HG03135 (cell line): Measurements from ENCODE around the gene NACC2.
"Not testable (repeated sequence)": the region's sequence is repeated elsewhere in the genome, so short reads cannot be mapped to it uniquely, and the experiment has no call there.

Experiments
- ATAC-seq: cut with Tn5 transposase; IDR thresholded peaks from one replicate; pipeline ENCODE4 v1.9.1; 2021; ENCODE audit warnings: mild to moderate bottlenecking, moderate library complexity; ENCODE audit not compliant: unreplicated experiment

The NACC2 gene

GRCh38 chr9:136049491-136050265 is 45.4 kb downstream of the NACC2 start:
- ATAC-seq, result no peak

GRCh38 chr9:136048560-136049411 is 46.3 kb downstream of the NACC2 start:
- ATAC-seq, result no peak

GRCh38 chr9:136047775-136048559 is 47.1 kb downstream of the NACC2 start:
- ATAC-seq, result no peak

- no peak for ATAC-seq
Measured at GRCh38 chr9:136047076-136047774, 47.9 kb downstream of the NACC2 start.

- ATAC-seq, result no peak
Measured at GRCh38 chr9:136046554-136046920, 48.6 kb downstream of the NACC2 start.

DNA sequence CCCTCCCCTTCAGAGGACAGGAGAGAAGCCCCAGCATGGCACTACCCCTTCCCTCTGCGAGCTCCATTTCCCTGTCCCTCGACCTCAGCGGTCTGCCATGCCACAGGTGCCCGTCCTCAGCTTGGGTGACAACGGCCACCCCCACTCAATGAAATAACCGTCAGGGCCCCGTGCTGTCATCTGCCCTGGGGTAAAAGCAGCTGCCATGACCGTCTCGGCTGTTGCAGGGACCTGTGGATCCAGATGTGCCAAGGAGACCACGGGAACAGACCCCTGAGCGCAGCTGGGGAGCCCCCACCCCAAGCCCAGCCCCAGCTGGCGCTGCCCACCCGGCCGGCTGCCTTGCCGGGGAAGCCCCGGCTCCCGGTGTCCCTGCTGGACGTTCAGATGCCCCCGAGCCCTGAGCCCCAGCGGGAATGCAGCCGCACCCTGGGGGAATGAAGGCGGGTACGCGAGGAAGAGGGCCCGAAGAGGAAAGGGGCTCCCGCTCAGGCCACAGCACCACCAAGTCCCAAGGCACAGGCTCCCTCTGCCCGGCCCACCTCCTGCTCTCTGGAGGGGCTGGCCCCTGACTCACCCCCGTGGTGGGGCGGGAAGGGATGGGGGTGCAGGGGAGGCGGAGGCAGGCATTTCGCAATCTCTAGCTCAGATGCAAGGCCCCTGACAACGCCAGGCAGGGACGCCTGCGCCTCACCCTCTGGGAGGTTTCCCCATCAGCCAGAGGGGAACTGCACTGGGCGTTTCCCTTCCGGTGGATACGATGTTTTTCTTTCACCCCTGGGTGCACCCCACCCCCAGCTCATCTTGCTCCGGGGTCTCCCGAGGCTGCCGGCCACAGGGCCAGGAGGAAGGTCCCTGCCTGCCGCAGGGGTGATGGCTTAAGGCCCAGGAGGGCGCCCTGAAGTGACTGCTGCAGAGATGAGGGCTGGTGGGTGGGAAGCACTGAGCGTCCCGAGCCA is 49.2 kb downstream of the NACC2 start:
- ATAC-seq, result no peak

DNA sequence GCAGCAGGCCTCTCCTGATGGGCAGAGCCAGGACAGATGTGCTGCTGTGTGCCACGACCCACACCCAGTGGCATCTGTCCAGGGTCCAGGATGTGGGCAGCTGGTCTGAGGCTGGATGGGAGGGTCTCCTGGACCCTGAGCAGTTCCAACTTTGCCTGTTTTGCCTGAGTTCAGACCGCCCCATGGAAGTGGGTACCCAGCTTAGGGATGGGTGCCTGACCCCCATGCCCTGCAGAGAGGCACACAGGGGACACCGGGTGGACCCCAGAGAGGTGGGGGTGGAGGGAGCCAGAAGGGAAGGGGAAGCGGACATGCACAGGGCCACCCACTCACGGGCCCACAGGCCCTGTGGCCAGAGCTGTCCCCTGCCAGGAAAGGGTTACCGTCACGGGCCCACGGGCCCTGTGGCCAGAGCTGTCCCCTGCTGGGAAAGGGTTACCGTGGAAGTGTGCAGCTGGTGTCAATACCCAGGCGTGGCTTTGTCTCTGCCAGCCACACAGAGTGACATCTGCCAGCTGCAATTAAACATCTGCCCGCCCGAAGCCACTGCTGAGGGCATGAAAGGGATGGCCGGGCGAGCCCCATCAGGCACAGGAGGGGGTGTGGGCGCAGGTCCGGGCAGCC is 50.0 kb downstream of the NACC2 start:
- ATAC-seq, result no peak

GRCh38 chr9:136044207-136044970 is 50.7 kb downstream of the NACC2 start:
- no peak for ATAC-seq

- ATAC-seq, result no peak
Measured at GRCh38 chr9:136043441-136043991, 51.6 kb downstream of the NACC2 start.

DNA sequence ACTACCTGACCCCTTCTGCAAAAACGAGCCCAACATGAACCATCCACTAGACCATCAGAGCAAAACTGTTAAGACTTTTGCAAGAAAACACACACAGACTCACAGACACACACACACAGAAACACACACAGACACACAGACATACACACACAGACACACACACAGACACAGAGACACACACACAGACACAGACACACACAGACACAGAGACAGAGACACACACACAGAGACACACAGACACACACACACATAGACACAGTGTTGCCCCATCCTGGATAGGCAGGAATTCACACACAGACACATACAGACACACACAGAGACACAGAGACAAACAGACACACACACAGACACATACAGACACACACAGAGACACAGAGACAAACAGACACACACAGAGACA is 52.5 kb downstream of the NACC2 start:
- no peak for ATAC-seq

DNA sequence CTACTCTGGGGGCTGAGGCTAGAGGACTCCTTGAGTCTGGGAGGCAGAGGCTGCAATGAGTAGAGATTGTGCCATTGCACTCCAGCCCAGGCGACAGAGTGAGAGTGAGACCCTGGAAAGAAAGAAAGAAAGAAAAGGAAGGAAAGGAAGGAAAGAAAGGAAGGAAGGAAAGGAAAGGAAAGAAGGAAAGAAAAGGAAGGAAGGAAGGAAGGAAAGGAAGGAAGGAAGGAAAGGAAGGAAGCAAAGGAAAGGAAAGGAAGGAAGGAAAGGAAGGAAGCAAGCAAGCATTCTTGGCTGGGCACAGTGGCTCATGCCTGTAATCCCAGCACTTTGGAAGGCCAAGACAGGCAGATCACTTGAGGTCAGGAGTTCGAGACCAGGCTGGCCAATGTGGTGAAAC is 54.2 kb downstream of the NACC2 start:
- not testable (repeated sequence) for ATAC-seq

- no peak for ATAC-seq
Measured at GRCh38 chr9:136039488-136039887, 55.6 kb downstream of the NACC2 start.

GRCh38 chr9:136036848-136037247 is 58.2 kb downstream of the NACC2 start:
- ATAC-seq, result no peak

- ATAC-seq, result no peak
Measured at GRCh38 chr9:136036050-136036449, 59.0 kb downstream of the NACC2 start.

DNA sequence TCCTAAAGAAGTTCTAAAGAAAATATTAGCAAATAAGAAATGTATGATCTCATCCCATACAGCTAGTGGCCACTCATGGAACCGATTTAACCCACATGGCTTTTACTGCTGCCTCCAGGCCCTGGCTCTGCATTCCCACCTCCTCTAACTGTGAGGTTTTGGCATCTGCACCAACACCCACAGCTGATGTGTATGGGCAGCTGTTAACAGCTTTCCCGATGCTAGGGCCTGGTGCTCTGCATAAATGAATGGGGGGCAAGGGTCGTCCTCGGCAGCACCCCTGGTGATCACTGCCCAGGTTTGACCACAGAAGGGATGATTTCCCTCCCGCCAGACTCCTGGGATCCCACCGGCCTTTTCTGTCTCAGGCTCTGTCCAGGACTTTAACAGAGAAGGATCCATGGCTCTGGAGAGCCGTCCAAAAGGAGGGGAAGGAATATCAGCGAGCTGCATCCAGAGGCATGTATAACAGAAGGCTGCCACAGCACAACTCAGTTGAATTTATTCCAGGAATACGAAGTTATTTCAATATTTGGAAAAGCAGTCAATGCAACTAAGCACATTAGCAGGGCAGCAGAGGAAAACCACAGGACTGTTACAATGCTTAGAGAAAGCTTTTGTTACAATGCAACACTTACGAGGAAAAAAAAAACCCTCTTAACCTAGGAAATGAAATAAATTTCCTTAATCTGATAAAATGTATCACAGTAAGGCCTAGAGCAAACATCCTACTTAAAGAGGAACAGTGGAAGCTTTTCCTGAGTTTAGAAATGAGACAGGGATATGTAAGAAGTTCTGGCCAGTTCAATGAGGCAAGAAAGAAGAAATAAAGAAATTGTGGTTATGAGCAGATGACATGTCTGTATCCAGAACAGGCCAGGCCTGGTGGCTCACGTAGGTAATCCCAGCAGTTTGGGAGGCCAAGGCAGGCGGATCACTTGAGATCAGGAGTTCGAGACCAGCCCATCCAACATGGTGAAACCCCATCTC is 63.1 kb downstream of the NACC2 start:
- no peak for ATAC-seq

- ATAC-seq, result no peak
Measured at GRCh38 chr9:136031094-136031493, 64.0 kb downstream of the NACC2 start.

DNA sequence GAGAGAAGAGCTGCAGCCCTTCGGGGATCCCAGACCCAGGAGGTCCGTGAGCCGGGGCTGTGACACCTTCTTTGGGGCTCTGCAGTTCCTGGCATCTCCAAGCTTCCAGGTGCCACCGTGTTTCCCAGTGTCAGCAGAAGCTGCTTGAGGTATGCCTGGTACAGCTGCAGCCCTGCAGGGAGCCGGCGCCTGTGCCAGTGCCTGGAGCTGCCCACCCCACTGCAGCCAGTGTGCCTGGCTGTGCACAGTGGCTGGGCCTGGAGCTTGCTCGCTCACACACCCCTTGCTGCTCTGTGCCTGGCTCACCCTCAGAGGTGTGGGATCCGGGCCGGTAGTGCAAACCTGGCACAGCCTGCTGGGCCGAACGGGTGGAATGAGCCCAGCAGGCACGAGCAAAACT is 65.5 kb downstream of the NACC2 start:
- ATAC-seq, result no peak
